GM12878 (cell line): ENCODE data around the gene MYO1D. TPM values are rescaled to one million over a fixed set of nuclear protein-coding genes. Genes with fewer than 3 reads are reported as not detected.

Experiments
- ATAC-seq: fragments of 200-7000 bp; cut with Tn5 transposase; 3 replicates; pipeline ENCODE4 v1.9.1; 2020; ENCODE audit warnings: mild to moderate bottlenecking, moderate library complexity
- BruUV-seq: library from RNA; stranded (reverse); fragments of 400-500 nt; replicated peaks from 2 replicates; lab custom pipeline; 2021; lab: Mats Ljungman, UMichigan
- CTCF ChIA-PET: fragments of 300-600 bp; sonication (Branson Sonifier 250); formaldehyde crosslinking; extraction: SDS; loops from one replicate; lab custom pipeline; 2021; ENCODE audit warnings: inconsistent platforms; lab: Yijun Ruan, JAX
- POLR2A ChIA-PET: fragments of 350-600 bp; formaldehyde crosslinking; extraction: SDS; loops from one replicate; lab custom pipeline; 2021; ENCODE audit warnings: inconsistent platforms; lab: Charles Lee
- RAD21 ChIA-PET: fragments of 300-600 bp; sonication (Branson Sonifier 250); formaldehyde crosslinking; loops from one replicate; lab custom pipeline; 2023; ENCODE audit warnings: antibody characterized with exemption; ENCODE audit not compliant: unreplicated experiment; lab: Charles Lee
- SMC1A ChIA-PET: fragments of 300-600 bp; sonication (Branson Sonifier 250); formaldehyde crosslinking; loops from one replicate; lab custom pipeline; 2023; ENCODE audit not compliant: unreplicated experiment, uncharacterized antibody; lab: Charles Lee
- DNase-seq: peaks from one replicate; pipeline ENCODE4 v3.0.0-alpha.2; 2011; ENCODE audit warnings: low read depth, low spot score
- FAIRE-seq: peaks from 3 replicates; lab custom pipeline; 2011; peaks lifted over from hg19 to GRCh38; lab: Jason Lieb, UNC
- H2AFZ ChIP-seq: 2 replicates; pipeline ENCODE4 v1.6.0; 2011; ENCODE audit warnings: low read depth, low read length, control low read depth; ENCODE audit not compliant: control insufficient read depth
- H3K27ac ChIP-seq: 2 replicates; pipeline ENCODE4 v1.5.1; 2011; ENCODE audit warnings: control low read depth; ENCODE audit not compliant: control insufficient read depth, insufficient read depth
- H3K27me3 ChIP-seq, 2 experiments: replicated peaks in 1 of 2; 2 replicates each; pipeline versions ENCODE4 v1.6.0 to v1.6.1; 2011; ENCODE audit warnings: low read length in 1 of 2; ENCODE audit not compliant: control insufficient read depth in 2 of 2, insufficient read depth in 2 of 2
- H3K36me3 ChIP-seq, 2 experiments: 2 replicates each; pipeline ENCODE4 v1.5.1; 2011; ENCODE audit warnings: low read length in 1 of 2; ENCODE audit not compliant: control insufficient read depth in 2 of 2, insufficient read depth in 2 of 2
- H3K4me1 ChIP-seq: 2 replicates; pipeline ENCODE4 v1.6.1; 2011; ENCODE audit warnings: mild to moderate bottlenecking, low read length, moderate library complexity, mixed read lengths; ENCODE audit not compliant: control insufficient read depth, insufficient read depth
- H3K4me2 ChIP-seq: 2 replicates; pipeline ENCODE4 v1.6.0; 2011; ENCODE audit warnings: control low read depth; ENCODE audit not compliant: control insufficient read depth, insufficient read depth
- H3K4me3 ChIP-seq: fragments of 200-600 bp; sonication (generic); 2 replicates; pipeline ENCODE4 v1.5.1; 2016
- H3K79me2 ChIP-seq: 2 replicates; pipeline ENCODE4 v1.6.0; 2011; ENCODE audit warnings: low read length; ENCODE audit not compliant: control insufficient read depth, insufficient read depth
- H3K9ac ChIP-seq: 2 replicates; pipeline ENCODE4 v1.8.0; 2011; ENCODE audit warnings: low read length, control low read depth, mixed read lengths; ENCODE audit not compliant: control insufficient read depth, insufficient read depth
- H3K9me3 ChIP-seq: replicated peaks from 3 replicates; pipeline ENCODE4 v1.5.1; 2011; ENCODE audit warnings: mild to moderate bottlenecking, low read length; ENCODE audit not compliant: control insufficient read depth, insufficient read depth
- H4K20me1 ChIP-seq: 2 replicates; pipeline ENCODE4 v1.6.0; 2011; ENCODE audit not compliant: control insufficient read depth, insufficient read depth
- ATF7 ChIP-seq: fragments of 450-650 bp; IDR thresholded peaks from 2 replicates; pipeline ENCODE4 v1.6.1; 2016; ENCODE audit warnings: low read depth, mild to moderate bottlenecking
- CBX3 ChIP-seq: fragments of 200-600 bp; sonication (generic); IDR thresholded peaks from 2 replicates; pipeline ENCODE4 v1.6.1; 2016; ENCODE audit warnings: low read depth, borderline replicate concordance
- CREB1 ChIP-seq: IDR thresholded peaks from 2 replicates; pipeline ENCODE4 v1.6.1; 2012; ENCODE audit warnings: low read depth, mild to moderate bottlenecking, inconsistent platforms
- CTCF ChIP-seq, 3 experiments: IDR thresholded peaks in 2 of 3; conservative IDR thresholded peaks in 1 of 3; 2 replicates each; pipeline ENCODE4 v1.5.1; 2011; ENCODE audit warnings: low read depth in 3 of 3, low read length in 3 of 3, mild to moderate bottlenecking in 3 of 3, control low read depth in 2 of 3, moderate library complexity in 2 of 3, inconsistent platforms in 1 of 3, mixed read lengths in 1 of 3; ENCODE audit not compliant: control insufficient read depth in 2 of 3, insufficient read depth in 1 of 3; ENCODE audit errors: extremely low read depth in 1 of 3
- MEF2B ChIP-seq: fragments of 450-650 bp; IDR thresholded peaks from 2 replicates; pipeline ENCODE4 v1.6.1; 2018; ENCODE audit warnings: mild to moderate bottlenecking, moderate library complexity; ENCODE audit not compliant: partially characterized antibody, poor library complexity, severe bottlenecking
- NFXL1 ChIP-seq: fragments of 450-650 bp; IDR thresholded peaks from 2 replicates; pipeline ENCODE4 v1.6.1; 2017; ENCODE audit warnings: antibody characterized with exemption, mild to moderate bottlenecking, borderline replicate concordance
- NFYA ChIP-seq: IDR thresholded peaks from 2 replicates; pipeline ENCODE4 v1.6.1; 2011; ENCODE audit warnings: low read depth, mild to moderate bottlenecking, low read length, improper control_type of control experiment, borderline replicate concordance
- SP1 ChIP-seq: IDR thresholded peaks from one replicate; pipeline ENCODE4 v1.6.1; 2011; ENCODE audit warnings: low read depth, low read length
- SREBF2 ChIP-seq: IDR thresholded peaks from 2 replicates; pipeline ENCODE4 v1.6.1; 2012; ENCODE audit warnings: mild to moderate bottlenecking, low read length
- USF1 ChIP-seq: IDR thresholded peaks from 2 replicates; pipeline ENCODE4 v1.6.1; 2011; ENCODE audit warnings: borderline replicate concordance, low read depth, mild to moderate bottlenecking, moderate library complexity, mixed read lengths, low read length; ENCODE audit not compliant: insufficient read depth; ENCODE audit errors: extremely low read length
- WGBS: methylation state at CpG from one replicate; pipeline ENCODE4 v1.1.6; 2016; ENCODE audit warnings: low lambda C conversion rate; ENCODE audit not compliant: insufficient replicate concordance, insufficient coverage; ENCODE audit errors: missing lambda C conversion rate; 5-methylcytosine and 5-hydroxymethylcytosine counted together
- in situ Hi-C: fragments of 300-500 bp; cut with MboI; formaldehyde crosslinking; loops from 9 replicates; pipeline ENCODE4 v1.14.3; 2018; ENCODE audit warnings: mixed read lengths
- intact Hi-C: fragments of 100-400 bp; cut with micrococcal nuclease; formaldehyde crosslinking; loops from one replicate; pipeline ENCODE4 v1.14.2; 2022; ENCODE audit not compliant: unreplicated experiment
- polyA plus RNA-seq, 11 experiments: library from polyadenylated mRNA; depleted of rRNA in 4 of 11; unstranded in 6 of 11; stranded (reverse) in 5 of 11; fragments of >200 nt; fragmentation: Nextera tagmentation in 4 of 11; fragmentation: Illumina TruSeq in 1 of 11; extraction: Ambion mirVana in 4 of 11; extraction: Trizol in 1 of 11; gene quantifications; 1 replicate in 1 of 11; 2 replicates in 10 of 11; pipeline versions ENCODE4 v1.2.1 to v1.2.3, GENCODE V29; 2011 to 2016; ENCODE audit warnings: inconsistent platforms in 2 of 11, missing spikeins in 2 of 11, low read depth in 1 of 11
- total RNA-seq, 4 experiments: library from RNA; depleted of rRNA in 3 of 4; stranded (reverse); fragments of >200 nt in 3 of 4; fragmentation: Illumina TruSeq in 1 of 4; extraction: Trizol in 1 of 4; gene quantifications; 2 replicates each; pipeline versions ENCODE4 v1.2.1 to v1.2.3, GENCODE V29; 2013 to 2021
- TF ChIP-seq, protein P1 (sequence below): IDR thresholded peaks from 2 replicates; pipeline ENCODE4 v1.6.1; 2011; ENCODE audit warnings: low read depth, low read length, improper control_type of control experiment, borderline replicate concordance
- TF ChIP-seq, protein P2 (sequence below): fragments of 450-650 bp; IDR thresholded peaks from 2 replicates; pipeline ENCODE4 v1.6.1; 2017; ENCODE audit warnings: mild to moderate bottlenecking, moderate library complexity

Gene MYO1D
- total and polyA plus RNA-seq, 10 of the 15 experiments (the other 5 are each of a cell fraction or from before 2014, with no cell fraction given) = 1.8 to 37.7 (median 25.4) TPM

- FAIRE-seq (no peak), ATAC-seq (peak; percentile 93), DNase-seq (no peak)
- no peaks in the 10 kb centered on the region for H3K27me3 ChIP-seq
- RAD21 ChIA-PET = interaction anchor here (0.8 to 2.6 kb wide), 18 partner anchors 9 to 448 kb away, joined by 3 to 11 read pairs (median 4); partner anchors contain the start of genes CDK5R1, MYO1D and PSMD11
- in situ Hi-C loops (loop anchor here (25.0 kb wide), 1 partner anchor 450 kb away; no protein-coding TSS in a partner anchor), intact Hi-C loops (loop anchor here (5.0 kb wide), 2 partner anchors 145 to 295 kb away; no protein-coding TSS in a partner anchor)
- WGBS = 33% methylated on average over 1 of the region's 1 CpG
- no peak overlapping the region for H3K9ac ChIP-seq
- SMC1A ChIA-PET = interaction anchor here (0.7 to 3.6 kb wide), 31 partner anchors 9 to 474 kb away, joined by 3 to 32 read pairs (median 4); partner anchors contain the start of gene PSMD11
- CTCF ChIA-PET = interaction anchor here (0.5 to 7.4 kb wide), 71 partner anchors 9 to 536 kb away, joined by 3 to 127 read pairs (median 5); partner anchors contain the start of genes CDK5R1, MYO1D and PSMD11
- H3K9me3 ChIP-seq = no peaks in the 10 kb centered on the region
- no peak overlapping the region for H3K4me3 ChIP-seq
- H4K20me1 ChIP-seq = no peaks in the 10 kb centered on the region
- no peak overlapping the region for H3K27ac ChIP-seq
- no peak overlapping the region for H3K4me2 ChIP-seq
- H3K4me1 ChIP-seq = no peaks in the 10 kb centered on the region
- no peak overlapping the region for H2AFZ ChIP-seq
- POLR2A ChIA-PET = interaction anchor here (1.3 to 1.9 kb wide), 3 partner anchors 21 to 61 kb away, joined by 5 to 7 read pairs (median 5); no protein-coding TSS in a partner anchor
- peaks cover 9 to 29% of the 10 kb centered on the region in 2 experiments for H3K36me3 ChIP-seq
- no TSS peak for BruUV-seq
- H3K79me2 ChIP-seq = no peaks in the 10 kb centered on the region; the same call in 1 of the 2 replicates
- peak; percentile 35 to 64 (median 59); a peak in 5 of 6 replicates for TF ChIP-seq CTCF (IDR thresholded peaks at IDR 0.05 in 2 of 3, conservative IDR thresholded peaks at IDR 0.05 in 1 of 3; ENCODE audit: control insufficient read depth in 2 of 3, extremely low read depth in 1 of 3, insufficient read depth in 1 of 3, low read depth in 3 of 3, low read length in 3 of 3)
- no peak for TF ChIP-seq MEF2B
- TF ChIP-seq, protein P1, sequence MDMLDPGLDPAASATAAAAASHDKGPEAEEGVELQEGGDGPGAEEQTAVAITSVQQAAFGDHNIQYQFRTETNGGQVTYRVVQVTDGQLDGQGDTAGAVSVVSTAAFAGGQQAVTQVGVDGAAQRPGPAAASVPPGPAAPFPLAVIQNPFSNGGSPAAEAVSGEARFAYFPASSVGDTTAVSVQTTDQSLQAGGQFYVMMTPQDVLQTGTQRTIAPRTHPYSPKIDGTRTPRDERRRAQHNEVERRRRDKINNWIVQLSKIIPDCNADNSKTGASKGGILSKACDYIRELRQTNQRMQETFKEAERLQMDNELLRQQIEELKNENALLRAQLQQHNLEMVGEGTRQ = no peak
- no peak for TF ChIP-seq USF1
- TF ChIP-seq, protein P2, sequence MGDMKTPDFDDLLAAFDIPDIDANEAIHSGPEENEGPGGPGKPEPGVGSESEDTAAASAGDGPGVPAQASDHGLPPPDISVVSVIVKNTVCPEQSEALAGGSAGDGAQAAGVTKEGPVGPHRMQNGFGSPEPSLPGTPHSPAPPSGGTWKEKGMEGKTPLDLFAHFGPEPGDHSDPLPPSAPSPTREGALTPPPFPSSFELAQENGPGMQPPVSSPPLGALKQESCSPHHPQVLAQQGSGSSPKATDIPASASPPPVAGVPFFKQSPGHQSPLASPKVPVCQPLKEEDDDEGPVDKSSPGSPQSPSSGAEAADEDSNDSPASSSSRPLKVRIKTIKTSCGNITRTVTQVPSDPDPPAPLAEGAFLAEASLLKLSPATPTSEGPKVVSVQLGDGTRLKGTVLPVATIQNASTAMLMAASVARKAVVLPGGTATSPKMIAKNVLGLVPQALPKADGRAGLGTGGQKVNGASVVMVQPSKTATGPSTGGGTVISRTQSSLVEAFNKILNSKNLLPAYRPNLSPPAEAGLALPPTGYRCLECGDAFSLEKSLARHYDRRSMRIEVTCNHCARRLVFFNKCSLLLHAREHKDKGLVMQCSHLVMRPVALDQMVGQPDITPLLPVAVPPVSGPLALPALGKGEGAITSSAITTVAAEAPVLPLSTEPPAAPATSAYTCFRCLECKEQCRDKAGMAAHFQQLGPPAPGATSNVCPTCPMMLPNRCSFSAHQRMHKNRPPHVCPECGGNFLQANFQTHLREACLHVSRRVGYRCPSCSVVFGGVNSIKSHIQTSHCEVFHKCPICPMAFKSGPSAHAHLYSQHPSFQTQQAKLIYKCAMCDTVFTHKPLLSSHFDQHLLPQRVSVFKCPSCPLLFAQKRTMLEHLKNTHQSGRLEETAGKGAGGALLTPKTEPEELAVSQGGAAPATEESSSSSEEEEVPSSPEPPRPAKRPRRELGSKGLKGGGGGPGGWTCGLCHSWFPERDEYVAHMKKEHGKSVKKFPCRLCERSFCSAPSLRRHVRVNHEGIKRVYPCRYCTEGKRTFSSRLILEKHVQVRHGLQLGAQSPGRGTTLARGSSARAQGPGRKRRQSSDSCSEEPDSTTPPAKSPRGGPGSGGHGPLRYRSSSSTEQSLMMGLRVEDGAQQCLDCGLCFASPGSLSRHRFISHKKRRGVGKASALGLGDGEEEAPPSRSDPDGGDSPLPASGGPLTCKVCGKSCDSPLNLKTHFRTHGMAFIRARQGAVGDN = no peak
- TF ChIP-seq CBX3 = no peak
- no peak for TF ChIP-seq NFYA
- no peak for TF ChIP-seq SP1
- TF ChIP-seq SREBF2 = no peak
- TF ChIP-seq CREB1 = no peak
- TF ChIP-seq ATF7 = 0 out of 2 replicates have a peak, but pooled peaks have one; percentile 17
- TF ChIP-seq NFXL1 = no peak
Measured at GRCh38 chr17:32461853-32462617, 414.9 kb downstream of the MYO1D start.
